Pulmonary artery endothelial cell (primary cell): ENCODE results near the gene NRSN2. TPM values are rescaled to one million over a fixed set of nuclear protein-coding genes. Genes with fewer than 3 reads are reported as not detected.

Experiments used
- DNase-seq: peaks from one replicate; pipeline ENCODE4 v3.0.0-alpha.2; 2011; ENCODE audit warnings: low read depth, low spot score
- total RNA-seq: library from RNA; depleted of rRNA; stranded (reverse); fragments of >200 nt; gene quantifications from 2 replicates; pipeline ENCODE4 v1.2.3, GENCODE V29; 2014

The NRSN2 gene
- total RNA-seq, 1 donor from 2014 or later, result 15.2 TPM

- DNase-seq, result no peak
Measured at GRCh38 chr20:396619-397431, 49.9 kb downstream of the NRSN2 start.

- DNase-seq, result no peak
Measured at GRCh38 chr20:397432-398237, 50.7 kb downstream of the NRSN2 start.

- DNase-seq, result no peak
Measured at GRCh38 chr20:399182-399707, 52.3 kb downstream of the NRSN2 start.

- DNase-seq, result no peak
Measured at GRCh38 chr20:400128-400453, 53.2 kb downstream of the NRSN2 start.

- no peak for DNase-seq
Measured at GRCh38 chr20:400454-401275, 53.8 kb downstream of the NRSN2 start.

- DNase-seq, result no peak
Measured at GRCh38 chr20:401682-402495, 55.0 kb downstream of the NRSN2 start.

GRCh38 chr20:402496-402885 is 55.6 kb downstream of the NRSN2 start:
- no peak for DNase-seq

- DNase-seq, result no peak
Measured at GRCh38 chr20:402898-403581, 56.1 kb downstream of the NRSN2 start.

GRCh38 chr20:403582-403957 is 56.7 kb downstream of the NRSN2 start:
- no peak for DNase-seq

GRCh38 chr20:404088-404487 is 57.2 kb downstream of the NRSN2 start:
- DNase-seq, result no peak

Other genes starting within 250 kb of the NRSN2 start
- not detected in 2 replicates for gene DEFB126, start 204.5 kb upstream of the NRSN2 start, total RNA-seq
- not detected in 2 replicates for gene DEFB127, start 189.7 kb upstream of the NRSN2 start, total RNA-seq
- gene DEFB128, start 157.4 kb upstream of the NRSN2 start, total RNA-seq, result not detected in 2 replicates
- gene DEFB129, start 119.9 kb upstream of the NRSN2 start, total RNA-seq, result not detected in 2 replicates
- not detected in 2 replicates for gene DEFB132, start 89.4 kb upstream of the NRSN2 start, total RNA-seq
- gene C20orf96, start 56.4 kb upstream of the NRSN2 start, total RNA-seq, result 2.3 and 3.0 TPM in 2 replicates
- gene ZCCHC3, start 49.5 kb upstream of the NRSN2 start, total RNA-seq, result 19.0 and 25.6 TPM in 2 replicates
- 4.3 and 5.6 TPM in 2 replicates for gene SOX12, start 21.6 kb upstream of the NRSN2 start, total RNA-seq
- 45.9 and 62.9 TPM in 2 replicates for gene TRIB3, start 33.6 kb downstream of the NRSN2 start, total RNA-seq
- gene RBCK1, start 61.2 kb downstream of the NRSN2 start, total RNA-seq, result 74.0 and 74.6 TPM in 2 replicates
- gene TBC1D20, start 115.4 kb downstream of the NRSN2 start, total RNA-seq, result 23.9 and 32.1 TPM in 2 replicates
- 135 and 157 TPM in 2 replicates for gene CSNK2A1, start 196.7 kb downstream of the NRSN2 start, total RNA-seq